Upper lobe of left lung (tissue), 4 donors: ENCODE data around the gene DIAPH3.

Source experiments
- EP300 ChIP-seq, 4 donors: sonication (generic); formaldehyde crosslinking; IDR thresholded peaks; one replicate each; pipeline ENCODE4 v1.5.1; 2017; ENCODE audit warnings: antibody characterized with exemption in 4 of 4, control low read depth in 2 of 4
- POLR2A ChIP-seq, 4 donors: fragments of 450-650 bp; IDR thresholded peaks; one replicate each; pipeline ENCODE4 v1.5.1; 2016 to 2017; ENCODE audit warnings: antibody characterized with exemption in 4 of 4, mild to moderate bottlenecking in 2 of 4
- TF ChIP-seq, protein P1 (sequence below), 6 experiments: fragments of 450-650 bp in 4 of 6; fragments of 200-600 bp in 2 of 6; sonication (generic) in 2 of 6; IDR thresholded peaks; one replicate each; pipeline ENCODE4 v1.5.1; 2016 to 2019; ENCODE audit warnings: antibody characterized with exemption in 6 of 6

DNA sequence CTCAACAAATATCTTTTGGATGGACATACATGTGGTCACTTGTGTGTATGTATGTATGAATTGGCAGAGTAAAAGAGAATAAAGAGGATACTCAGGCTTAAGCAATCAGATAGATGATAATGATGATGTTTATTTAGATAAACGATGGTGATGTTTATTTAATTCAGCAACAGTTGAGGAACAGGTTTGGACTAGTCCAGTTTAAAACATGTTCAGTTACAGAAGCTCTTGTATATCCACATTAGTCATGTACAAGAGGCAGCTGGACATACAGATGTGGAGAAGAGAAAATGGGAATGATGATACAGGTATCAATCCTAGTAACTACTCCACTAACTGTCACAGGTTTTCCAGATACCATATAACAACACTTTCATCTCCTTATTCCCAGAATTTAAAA is 232.1 kb downstream of the DIAPH3 start:
- TF ChIP-seq EP300 (IDR thresholded peaks at IDR 0.05) = no peak
- TF ChIP-seq, protein P1, sequence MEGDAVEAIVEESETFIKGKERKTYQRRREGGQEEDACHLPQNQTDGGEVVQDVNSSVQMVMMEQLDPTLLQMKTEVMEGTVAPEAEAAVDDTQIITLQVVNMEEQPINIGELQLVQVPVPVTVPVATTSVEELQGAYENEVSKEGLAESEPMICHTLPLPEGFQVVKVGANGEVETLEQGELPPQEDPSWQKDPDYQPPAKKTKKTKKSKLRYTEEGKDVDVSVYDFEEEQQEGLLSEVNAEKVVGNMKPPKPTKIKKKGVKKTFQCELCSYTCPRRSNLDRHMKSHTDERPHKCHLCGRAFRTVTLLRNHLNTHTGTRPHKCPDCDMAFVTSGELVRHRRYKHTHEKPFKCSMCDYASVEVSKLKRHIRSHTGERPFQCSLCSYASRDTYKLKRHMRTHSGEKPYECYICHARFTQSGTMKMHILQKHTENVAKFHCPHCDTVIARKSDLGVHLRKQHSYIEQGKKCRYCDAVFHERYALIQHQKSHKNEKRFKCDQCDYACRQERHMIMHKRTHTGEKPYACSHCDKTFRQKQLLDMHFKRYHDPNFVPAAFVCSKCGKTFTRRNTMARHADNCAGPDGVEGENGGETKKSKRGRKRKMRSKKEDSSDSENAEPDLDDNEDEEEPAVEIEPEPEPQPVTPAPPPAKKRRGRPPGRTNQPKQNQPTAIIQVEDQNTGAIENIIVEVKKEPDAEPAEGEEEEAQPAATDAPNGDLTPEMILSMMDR (IDR thresholded peaks at IDR 0.05) = no peak
- no peak for TF ChIP-seq POLR2A (IDR thresholded peaks at IDR 0.05)
